Ascending aorta (tissue), 2 donors: ENCODE data around the gene ZNF689. TPM values are rescaled to one million over a fixed set of nuclear protein-coding genes. Genes with fewer than 3 reads are reported as not detected.

Source experiments
- DNase-seq, 2 donors: peaks; one replicate each; pipeline ENCODE4 v3.0.0-alpha.2; 2019; ENCODE audit warnings: low spot score in 2 of 2
- H3K27ac ChIP-seq, 2 donors: fragments of 200-600 bp; sonication (generic); one replicate each; pipeline ENCODE4 v1.5.1; 2016 to 2017; ENCODE audit warnings: mild to moderate bottlenecking in 1 of 2
- H3K27me3 ChIP-seq: fragments of 200-600 bp; sonication (generic); one replicate; pipeline ENCODE4 v1.5.1; 2017
- H3K36me3 ChIP-seq, 2 donors: fragments of 200-600 bp; sonication (generic); one replicate each; pipeline ENCODE4 v1.5.1; 2016
- H3K4me1 ChIP-seq, 2 donors: fragments of 200-600 bp; sonication (generic); one replicate each; pipeline ENCODE4 v1.5.1; 2016 to 2017; ENCODE audit warnings: mild to moderate bottlenecking in 1 of 2
- H3K4me3 ChIP-seq, 2 donors: fragments of 200-600 bp; sonication (generic); one replicate each; pipeline ENCODE4 v1.5.1; 2016 to 2017; ENCODE audit warnings: mild to moderate bottlenecking in 1 of 2
- H3K9me3 ChIP-seq, 2 donors: fragments of 200-600 bp; sonication (generic); one replicate each; pipeline ENCODE4 v1.5.1; 2016
- CTCF ChIP-seq, 3 experiments: fragments of 200-600 bp in 2 of 3; fragments of 450-650 bp in 1 of 3; sonication (generic) in 2 of 3; IDR thresholded peaks; one replicate each; pipeline ENCODE4 v1.5.1; 2016 to 2019; ENCODE audit warnings: antibody characterized with exemption in 3 of 3, mild to moderate bottlenecking in 1 of 3, moderate library complexity in 1 of 3
- intact Hi-C: fragments of 100-400 bp; cut with DNase I; formaldehyde crosslinking; loops from one replicate; pipeline ENCODE4 v1.15.1; 2023
- total RNA-seq: library from RNA; depleted of rRNA; stranded (reverse); fragments of >200 nt; gene quantifications from one replicate; pipeline ENCODE4 v1.1.0, GENCODE V29; 2016

ZNF689 gene
- total RNA-seq, 1 donor from 2014 or later = 7.0 TPM

GRCh38 chr16:30651124-30652004 lies 41.2 kb upstream of the ZNF689 start:
- Histone ChIP-seq H3K4me1 (peaks cover 6 to 18% of the 10 kb centered on the region in 2 donors), H3K36me3 (peaks cover 38 to 41% of the 10 kb centered on the region in 2 donors), H3K9me3 (no peaks in the 10 kb centered on the region), H3K27me3 (no peaks in the 10 kb centered on the region), H3K4me3 (peak overlapping the region; percentile 74 to 91), H3K27ac (peak overlapping the region; percentile 95)
- peak in 1 of 2 donors; percentile 84 for DNase-seq
- intact Hi-C loops = loop anchor here (2.0 to 10.0 kb wide), 6 partner anchors 41 to 587 kb away; partner anchors contain the start of genes ALDOA, FBXL19, ZNF646 and ZNF668
- TF ChIP-seq CTCF (IDR thresholded peaks at IDR 0.05) = peak; percentile 64 to 78 (median 71)

DNA sequence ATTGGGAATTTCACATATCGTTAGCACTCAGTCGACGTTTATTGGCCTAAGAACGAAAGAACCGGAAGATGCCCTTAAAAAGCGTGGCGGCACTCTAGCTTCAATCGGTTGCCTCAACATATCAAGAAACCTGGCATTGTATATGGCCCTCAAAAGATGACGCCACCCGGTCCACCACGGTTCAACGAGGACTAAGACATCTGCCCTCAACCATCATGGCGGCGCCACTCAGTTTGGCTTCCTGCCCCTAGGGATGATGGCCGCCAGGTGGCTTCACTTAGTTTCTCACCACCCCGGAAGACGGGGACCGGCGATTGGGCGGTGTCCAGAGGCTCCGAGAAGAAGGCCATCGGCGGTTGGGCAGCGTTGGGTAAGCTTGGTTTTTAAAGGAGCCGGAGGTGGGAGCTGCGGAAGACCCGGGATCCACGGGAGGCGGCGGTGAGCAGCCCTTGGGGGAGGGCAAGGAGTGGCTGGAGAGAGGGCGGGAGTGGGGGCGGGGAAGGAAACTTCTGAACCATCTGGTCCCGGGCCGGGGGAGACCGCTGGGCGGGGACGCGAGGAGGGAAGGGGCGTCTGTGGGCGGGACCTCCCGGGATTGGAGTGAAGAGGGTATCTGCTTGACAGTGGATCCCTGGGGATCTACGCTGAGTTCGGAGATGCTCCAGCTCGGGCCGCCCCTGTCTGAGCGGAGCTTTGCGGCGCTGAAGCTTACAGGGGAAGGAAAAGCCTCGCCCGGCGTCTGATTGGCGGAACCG lies 40.4 kb upstream of the ZNF689 start, which contains the start of gene PRR14:
Gene PRR14 (plus strand): TSS at position 592 of the 755 bp plus-strand sequence. CDS start 686 bp downstream, outside the sequence.
- intact Hi-C loops = loop anchor here (1.0 to 10.0 kb wide), 9 partner anchors 8 to 586 kb away; partner anchors contain the start of genes ALDOA, FBRS, FBXL19 and ZNF646
- Histone ChIP-seq H3K4me3 (peak within 1 kb of the TSS; percentile 74 to 91), H3K36me3 (peaks cover 30 to 33% of the 10 kb centered on the region in 2 donors), H3K27me3 (no peaks in the 10 kb centered on the region), H3K27ac (peak within 1 kb of the TSS; percentile 95), H3K4me1 (peaks cover 6 to 18% of the 10 kb centered on the region in 2 donors), H3K9me3 (no peaks in the 10 kb centered on the region)
- DNase-seq = peak; percentile 99 to 100
- TF ChIP-seq CTCF (IDR thresholded peaks at IDR 0.05) = peak in 2 of 3 experiments; percentile 33 to 67

DNA sequence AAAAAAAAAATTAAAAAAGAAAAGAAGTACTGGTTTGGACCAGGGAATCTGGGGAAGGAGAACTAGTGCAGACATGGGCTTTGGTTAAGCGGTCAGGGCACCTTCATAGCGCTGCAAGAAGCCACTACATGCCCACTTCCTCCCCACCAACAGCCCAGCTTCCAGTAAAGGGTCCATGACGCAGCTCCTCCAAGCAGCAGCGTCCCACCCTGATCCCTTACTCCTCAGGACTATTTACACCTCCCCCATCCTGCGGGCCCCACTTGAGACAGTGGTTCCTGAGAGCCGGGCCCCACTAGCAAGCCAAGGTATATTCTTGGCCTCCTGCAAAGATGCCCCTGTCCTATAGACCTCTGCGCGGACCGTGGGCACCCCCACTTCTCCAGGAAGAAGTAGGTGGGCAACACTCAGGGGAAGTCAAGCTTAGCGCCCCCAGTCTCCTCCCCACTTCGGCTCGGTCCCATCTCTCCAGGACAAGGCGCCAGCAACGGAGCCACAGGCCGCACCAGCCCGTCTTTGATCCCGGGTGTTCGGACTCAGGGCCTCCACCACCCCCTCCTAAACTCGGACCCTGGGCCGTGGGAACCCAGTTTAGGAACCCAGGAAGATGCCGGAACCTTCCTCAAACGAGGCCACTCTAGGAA lies 39.7 kb upstream of the ZNF689 start:
- DNase-seq = peak in 1 of 2 donors; percentile 70
- Histone ChIP-seq H3K4me3 (peak overlapping the region; percentile 54 to 91), H3K4me1 (peaks cover 6 to 18% of the 10 kb centered on the region in 2 donors), H3K27ac (peak overlapping the region; percentile 95), H3K36me3 (peaks cover 23 to 26% of the 10 kb centered on the region in 2 donors), H3K9me3 (no peaks in the 10 kb centered on the region), H3K27me3 (no peaks in the 10 kb centered on the region)
- intact Hi-C loops = loop anchor here (1.0 to 10.0 kb wide), 9 partner anchors 8 to 585 kb away; partner anchors contain the start of genes ALDOA, FBRS, FBXL19 and ZNF646
- no peak for TF ChIP-seq CTCF (IDR thresholded peaks at IDR 0.05)

DNA sequence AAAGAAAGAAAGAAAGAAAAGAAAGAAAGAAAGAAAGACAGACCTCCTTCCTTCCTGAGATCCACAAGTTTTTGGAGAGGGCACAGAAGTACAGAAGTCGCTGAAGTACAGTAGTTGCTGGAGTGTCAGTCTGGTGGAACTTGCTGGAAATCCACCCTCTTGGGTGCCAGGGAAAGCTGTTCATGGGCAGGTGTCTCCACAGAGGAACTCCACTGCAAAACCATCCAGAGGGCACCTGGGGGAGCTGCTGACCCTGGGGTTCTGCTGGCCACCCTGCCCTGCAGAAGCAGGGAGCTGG lies 37.0 kb upstream of the ZNF689 start:
- H3K27me3 ChIP-seq = no peaks in the 10 kb centered on the region
- no peak overlapping the region for H3K4me3 ChIP-seq
- no peaks in the 10 kb centered on the region for H3K36me3 ChIP-seq
- H3K4me1 ChIP-seq = peaks cover 4 to 6% of the 10 kb centered on the region in 2 donors
- intact Hi-C loops = no loop called here
- no peaks in the 10 kb centered on the region for H3K9me3 ChIP-seq
- H3K27ac ChIP-seq = no peak overlapping the region
- no peak for TF ChIP-seq CTCF (IDR thresholded peaks at IDR 0.05)
- DNase-seq = no peak

GRCh38 chr16:30645727-30646126 lies 35.5 kb upstream of the ZNF689 start:
- H3K36me3 ChIP-seq = no peaks in the 10 kb centered on the region
- no peak overlapping the region for H3K27ac ChIP-seq
- H3K4me3 ChIP-seq = no peak overlapping the region
- no peaks in the 10 kb centered on the region for H3K9me3 ChIP-seq
- no peak for DNase-seq
- intact Hi-C loops = no loop called here
- H3K4me1 ChIP-seq = no peaks in the 10 kb centered on the region
- TF ChIP-seq CTCF (IDR thresholded peaks at IDR 0.05) = no peak
- no peaks in the 10 kb centered on the region for H3K27me3 ChIP-seq
